Measurements from ENCODE around the gene PSMB2. TPM values are rescaled to one million over a fixed set of nuclear protein-coding genes. Genes with fewer than 3 reads are reported as not detected.
"Not testable (repeated sequence)": the region's sequence is repeated elsewhere in the genome, so short reads cannot be mapped to it uniquely, and the experiment has no call there.

The PSMB2 gene
- polyA plus RNA-seq, 3 donors, result 77.0 to 85.3 (median 77.3) TPM

- DNase-seq (ENCODE audit: extremely low read depth in 1 of 11, low read depth in 9 of 11, low spot score in 4 of 11), result no peak
Measured at GRCh38 chr1:35605071-35605866, 36.1 kb downstream of the PSMB2 start.

DNA sequence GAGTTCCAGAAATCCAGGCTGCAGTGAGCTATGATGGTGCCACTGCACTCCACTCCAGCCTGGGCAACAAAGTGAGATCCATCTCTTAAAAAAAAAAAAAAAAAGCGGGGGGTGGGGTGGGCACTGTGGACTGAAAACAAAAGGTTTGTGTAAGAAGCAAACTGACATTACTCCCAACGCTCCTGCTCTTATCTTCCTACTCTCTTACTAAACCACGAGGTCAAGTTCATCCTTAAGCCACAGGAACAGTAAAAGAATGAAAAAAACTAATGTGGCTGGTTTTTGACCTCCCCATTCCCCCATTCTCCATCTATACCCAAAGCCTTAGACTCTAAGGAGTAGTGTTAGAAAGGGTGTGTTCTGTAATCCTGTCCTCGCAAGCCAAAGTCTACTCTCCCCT lies 37.4 kb downstream of the PSMB2 start:
- no peak for DNase-seq (ENCODE audit: extremely low read depth in 1 of 11, low read depth in 9 of 11, low spot score in 4 of 11)

DNA sequence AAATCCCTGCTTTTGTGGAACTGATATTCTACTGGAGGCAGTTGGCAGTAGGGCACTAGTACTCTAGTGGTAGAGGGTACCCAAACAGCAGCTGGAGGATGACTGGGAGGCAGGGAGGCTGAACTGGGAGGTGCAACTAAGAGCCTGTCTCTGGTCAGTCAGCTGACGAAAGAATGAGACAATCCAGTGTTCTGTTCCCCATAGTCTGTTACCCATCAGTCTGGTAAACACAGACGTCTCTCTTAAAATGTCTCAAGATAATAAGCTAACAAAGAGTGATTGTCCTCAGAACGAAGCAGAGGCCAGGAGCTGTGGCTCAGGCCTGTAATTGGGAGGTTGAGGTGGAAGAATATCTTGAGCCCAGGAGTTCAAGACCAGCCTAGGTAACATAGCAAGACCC lies 37.9 kb downstream of the PSMB2 start:
- no peak for DNase-seq (ENCODE audit: extremely low read depth in 1 of 11, low read depth in 9 of 11, low spot score in 4 of 11)

DNA sequence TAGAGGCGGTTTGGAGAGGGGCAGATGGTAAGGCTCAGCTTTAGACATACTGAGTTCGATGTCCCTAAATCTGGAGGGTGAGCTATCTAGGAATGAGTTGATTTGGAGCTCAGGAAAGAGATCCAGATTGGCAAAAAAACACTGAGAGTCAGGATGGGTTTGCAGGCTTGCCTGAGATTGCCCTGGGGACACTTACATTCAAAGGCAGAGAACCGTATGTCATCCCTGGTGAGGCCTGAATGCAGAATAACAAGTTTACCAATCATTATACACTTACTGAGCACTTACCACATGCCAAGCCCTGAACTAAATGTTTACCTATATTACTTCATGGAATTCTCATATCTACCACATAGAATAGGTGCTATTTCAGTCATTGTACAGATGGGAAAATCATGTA lies 40.7 kb downstream of the PSMB2 start:
- DNase-seq (ENCODE audit: extremely low read depth in 1 of 11, low read depth in 9 of 11, low spot score in 4 of 11), result no peak

- no peak for DNase-seq (ENCODE audit: extremely low read depth in 1 of 11, low read depth in 9 of 11, low spot score in 4 of 11)
Measured at GRCh38 chr1:35599411-35599810, 41.9 kb downstream of the PSMB2 start.

- DNase-seq (ENCODE audit: extremely low read depth in 1 of 11, low read depth in 9 of 11, low spot score in 4 of 11), result no peak
Measured at GRCh38 chr1:35598895-35599294, 42.4 kb downstream of the PSMB2 start.

DNA sequence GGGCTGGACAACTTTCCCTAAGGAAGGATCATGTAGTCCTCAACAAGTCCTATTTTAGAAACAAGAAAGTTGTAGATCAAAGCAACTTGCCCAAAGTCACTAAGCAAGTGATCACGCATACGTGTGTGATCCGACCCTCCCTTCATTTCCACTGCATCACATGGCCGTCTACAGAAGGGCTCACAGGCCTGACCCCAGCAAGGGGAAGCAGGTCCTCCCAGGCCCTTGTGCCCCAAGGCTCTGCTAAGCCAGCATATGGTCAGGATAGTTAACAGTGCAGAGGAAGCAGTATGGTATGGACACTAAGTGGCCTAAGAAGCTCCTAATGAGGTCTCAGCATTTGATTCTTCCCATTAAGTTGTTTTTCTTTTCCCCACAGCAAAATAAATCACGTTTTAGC lies 43.5 kb downstream of the PSMB2 start:
- DNase-seq (ENCODE audit: extremely low read depth in 1 of 11, low read depth in 9 of 11, low spot score in 4 of 11), result no peak

DNA sequence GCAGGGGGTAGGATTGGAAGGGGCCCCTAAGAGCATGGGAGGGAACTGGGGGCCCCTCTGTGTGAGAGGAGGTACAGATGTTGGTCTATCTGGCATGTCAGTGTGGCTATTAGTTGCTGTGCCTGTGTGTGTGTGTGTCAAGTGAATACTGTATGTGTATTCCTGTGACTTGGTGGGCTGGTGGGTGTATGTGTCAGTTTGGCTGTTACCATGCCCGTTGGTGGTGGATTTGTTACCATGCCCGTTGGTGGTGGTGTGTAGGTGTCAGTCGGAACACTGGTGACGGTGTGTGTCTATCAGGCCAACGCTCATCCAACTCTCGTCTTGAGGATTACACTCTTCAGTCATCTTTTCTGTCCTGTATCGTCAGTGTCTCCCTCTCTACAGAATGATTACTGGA lies 45.6 kb downstream of the PSMB2 start:
- no peak for DNase-seq (ENCODE audit: extremely low read depth in 1 of 11, low read depth in 9 of 11, low spot score in 4 of 11)

DNA sequence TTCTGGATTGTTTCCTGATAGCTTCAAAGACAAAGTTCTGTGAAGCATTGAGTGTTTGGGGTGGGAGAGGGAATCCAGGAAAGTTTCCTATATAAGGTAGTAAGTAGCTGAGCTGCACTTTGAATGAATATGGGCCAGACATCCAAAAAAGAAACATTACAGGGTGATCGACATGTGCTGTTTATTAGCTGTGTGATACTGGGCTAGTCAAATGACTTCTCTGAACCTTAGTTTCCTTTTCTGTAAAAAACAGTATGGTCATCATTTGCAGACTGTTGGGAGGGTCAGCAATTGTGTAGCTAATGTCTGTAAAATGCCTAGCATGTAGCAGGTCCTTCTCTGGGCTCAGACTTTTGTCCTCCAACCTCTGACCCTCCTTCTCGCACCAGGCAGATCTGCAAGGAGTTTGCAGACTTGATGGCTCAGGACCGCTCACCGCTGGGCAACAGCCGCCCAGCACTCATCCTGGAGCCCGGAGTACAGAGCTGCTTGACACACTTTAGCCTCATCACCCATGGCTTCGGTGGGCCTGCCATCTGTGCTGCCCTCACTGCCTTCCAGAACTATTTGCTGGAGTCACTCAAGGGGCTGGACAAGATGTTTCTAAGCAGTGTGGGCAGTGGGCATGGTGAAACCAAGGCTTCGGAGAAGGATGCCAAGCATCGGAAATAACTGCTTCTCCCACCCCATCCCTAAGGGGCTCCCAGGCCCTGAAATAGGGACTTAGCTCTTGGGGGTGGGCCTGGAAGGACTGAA lies 47.1 kb downstream of the PSMB2 start:
- no peak for DNase-seq (ENCODE audit: extremely low read depth in 1 of 11, low read depth in 9 of 11, low spot score in 4 of 11)

GRCh38 chr1:35592991-35593769 lies 48.1 kb downstream of the PSMB2 start:
- DNase-seq (ENCODE audit: extremely low read depth in 1 of 11, low read depth in 9 of 11, low spot score in 4 of 11), result no peak

GRCh38 chr1:35591211-35591610 lies 50.1 kb downstream of the PSMB2 start:
- DNase-seq (ENCODE audit: extremely low read depth in 1 of 11, low read depth in 9 of 11, low spot score in 4 of 11), result no peak

DNA sequence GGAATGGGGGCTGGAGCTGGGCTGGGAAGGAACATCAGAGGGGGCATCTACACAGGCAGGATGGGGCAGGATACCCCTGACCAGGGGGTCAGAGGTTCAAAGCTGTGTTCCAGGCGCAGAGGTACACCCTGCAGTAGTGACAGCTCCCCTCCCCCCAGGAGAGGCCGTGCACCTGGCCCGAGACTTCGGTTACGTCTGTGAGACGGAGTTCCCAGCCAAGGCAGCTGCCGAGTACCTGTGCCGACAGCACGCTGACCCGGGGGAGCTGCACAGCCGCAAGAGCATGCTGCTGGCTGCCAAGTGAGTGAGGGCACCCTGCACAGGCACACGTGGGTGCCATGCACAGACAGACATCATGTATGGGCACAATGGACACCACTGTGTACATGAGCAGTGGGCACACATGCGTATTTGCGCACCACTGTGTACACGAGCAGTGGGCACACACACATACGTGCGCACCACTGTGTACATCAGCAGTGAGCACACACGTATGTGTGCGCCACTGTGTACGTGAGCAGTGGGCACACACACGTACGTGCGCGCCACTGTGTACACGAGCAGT lies 50.8 kb downstream of the PSMB2 start:
- DNase-seq (ENCODE audit: extremely low read depth in 1 of 11, low read depth in 9 of 11, low spot score in 4 of 11), result no peak

DNA sequence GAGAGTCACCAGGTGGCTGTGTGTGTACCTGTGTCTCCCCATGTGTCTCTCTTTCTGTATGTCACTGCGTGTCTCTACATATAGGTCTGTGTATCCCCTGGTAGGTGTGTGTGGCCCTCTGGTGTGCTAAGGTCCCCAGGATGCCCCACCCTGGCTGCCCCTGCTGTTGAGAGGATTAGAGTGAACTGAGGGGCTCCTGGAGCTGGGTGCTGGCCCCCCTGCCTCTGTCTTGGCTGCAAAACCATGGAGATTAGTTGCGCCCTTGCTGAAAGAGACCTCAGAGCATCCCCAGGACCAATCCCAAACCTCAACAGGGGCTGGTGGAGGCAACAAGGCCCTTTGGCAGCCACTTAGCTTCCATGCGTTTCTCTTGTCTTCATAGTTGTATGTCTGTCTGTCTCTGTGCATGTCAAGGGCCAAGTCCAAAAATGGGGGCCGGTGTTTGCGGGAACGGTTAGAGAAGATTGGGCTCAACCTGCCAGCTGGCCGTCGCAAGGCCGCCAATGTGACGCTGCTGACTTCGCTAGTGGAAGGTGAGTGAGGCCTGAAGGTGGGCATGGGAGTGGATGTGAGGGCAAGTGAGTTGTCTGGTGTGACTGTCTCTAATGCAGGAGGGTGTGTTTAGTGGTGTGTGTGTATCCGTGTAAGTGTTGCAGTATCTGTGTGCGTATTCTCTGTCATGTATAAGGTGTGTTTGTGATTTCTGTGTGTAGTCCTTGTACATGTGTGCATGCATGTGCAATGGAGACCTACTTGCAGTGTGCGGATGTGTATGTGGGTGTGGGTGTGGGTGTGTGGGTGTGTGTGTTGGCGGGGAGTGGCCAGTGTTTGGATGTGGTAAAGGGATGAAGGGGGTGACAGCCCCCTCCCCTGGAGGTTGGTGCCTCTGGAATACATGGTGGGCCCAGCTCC lies 51.6 kb downstream of the PSMB2 start:
- no peak for DNase-seq (ENCODE audit: extremely low read depth in 1 of 11, low read depth in 9 of 11, low spot score in 4 of 11)

- DNase-seq (ENCODE audit: extremely low read depth in 1 of 11, low read depth in 9 of 11, low spot score in 4 of 11), result no peak
Measured at GRCh38 chr1:35588197-35588910, 53.0 kb downstream of the PSMB2 start.

DNA sequence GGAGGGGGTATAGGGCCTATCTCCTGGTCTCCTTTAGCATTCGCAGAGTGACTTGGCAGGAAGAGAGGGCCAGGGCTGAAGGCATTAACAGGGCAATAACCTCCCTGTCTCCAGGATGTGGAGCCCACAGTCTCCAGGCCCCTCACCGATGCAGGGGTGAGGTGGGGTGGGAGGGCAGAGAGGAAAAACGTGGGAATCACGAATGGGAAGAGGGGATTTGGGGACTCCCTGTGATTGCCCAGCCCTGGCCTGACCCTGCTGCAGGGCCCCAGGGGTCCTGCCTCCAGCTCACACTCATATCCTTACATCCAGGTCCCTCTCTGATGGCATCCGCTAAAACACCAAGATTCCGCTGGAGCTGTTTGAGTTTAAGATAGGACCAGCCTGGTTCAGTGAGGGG lies 53.6 kb downstream of the PSMB2 start:
- DNase-seq (ENCODE audit: extremely low read depth in 1 of 11, low read depth in 9 of 11, low spot score in 4 of 11), result no peak

GRCh38 chr1:35586808-35587207 lies 54.5 kb downstream of the PSMB2 start:
- DNase-seq (ENCODE audit: extremely low read depth in 1 of 11, low read depth in 9 of 11, low spot score in 4 of 11), result no peak

DNA sequence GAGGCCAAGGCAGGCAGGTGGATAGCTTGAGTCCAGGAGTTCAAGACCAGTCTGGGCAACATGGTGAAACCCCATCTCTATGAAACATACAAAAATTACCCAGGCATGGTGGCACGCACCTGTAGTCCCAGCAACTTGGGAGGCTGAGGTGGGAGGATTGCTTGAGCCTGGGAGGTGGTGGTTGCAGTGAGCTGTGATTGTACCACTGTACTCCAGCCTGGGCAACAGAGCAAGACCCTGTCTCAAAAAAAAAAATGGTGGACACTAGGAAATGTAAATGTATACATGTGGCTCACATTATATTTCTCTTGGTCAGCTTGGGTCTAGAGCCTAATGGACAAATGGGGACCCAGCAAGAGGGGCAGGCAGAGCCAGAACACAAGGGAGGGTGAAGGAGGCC lies 55.5 kb downstream of the PSMB2 start:
- not testable (repeated sequence) for DNase-seq (ENCODE audit: extremely low read depth in 1 of 11, low read depth in 9 of 11, low spot score in 4 of 11)

DNA sequence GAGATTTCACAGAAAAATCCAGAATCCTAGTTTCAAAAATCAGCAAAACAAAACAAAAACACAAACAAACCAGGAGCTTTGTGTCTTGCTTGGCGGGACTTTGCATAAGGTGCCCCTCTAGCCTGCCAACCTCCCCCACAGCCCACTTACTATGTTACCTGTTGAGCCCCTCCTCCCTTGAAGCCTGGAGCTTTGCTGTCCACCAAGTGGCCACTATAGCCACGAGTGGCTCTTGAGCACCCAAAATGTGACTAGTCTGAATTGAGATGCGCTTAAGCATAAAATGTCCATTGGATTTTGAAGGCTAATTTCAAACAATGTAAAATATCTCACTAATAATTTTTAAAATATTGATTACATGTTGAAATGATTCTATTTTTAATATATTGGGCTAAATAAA lies 56.0 kb downstream of the PSMB2 start:
- DNase-seq (ENCODE audit: extremely low read depth in 1 of 11, low read depth in 9 of 11, low spot score in 4 of 11), result no peak
